GM19397 (cell line): ENCODE measurements around the gene SNX8.

Source experiments
- ATAC-seq: cut with Tn5 transposase; IDR thresholded peaks from one replicate; pipeline ENCODE4 v1.9.1; 2021; ENCODE audit warnings: mild to moderate bottlenecking, moderate library complexity; ENCODE audit not compliant: unreplicated experiment

Gene SNX8

DNA sequence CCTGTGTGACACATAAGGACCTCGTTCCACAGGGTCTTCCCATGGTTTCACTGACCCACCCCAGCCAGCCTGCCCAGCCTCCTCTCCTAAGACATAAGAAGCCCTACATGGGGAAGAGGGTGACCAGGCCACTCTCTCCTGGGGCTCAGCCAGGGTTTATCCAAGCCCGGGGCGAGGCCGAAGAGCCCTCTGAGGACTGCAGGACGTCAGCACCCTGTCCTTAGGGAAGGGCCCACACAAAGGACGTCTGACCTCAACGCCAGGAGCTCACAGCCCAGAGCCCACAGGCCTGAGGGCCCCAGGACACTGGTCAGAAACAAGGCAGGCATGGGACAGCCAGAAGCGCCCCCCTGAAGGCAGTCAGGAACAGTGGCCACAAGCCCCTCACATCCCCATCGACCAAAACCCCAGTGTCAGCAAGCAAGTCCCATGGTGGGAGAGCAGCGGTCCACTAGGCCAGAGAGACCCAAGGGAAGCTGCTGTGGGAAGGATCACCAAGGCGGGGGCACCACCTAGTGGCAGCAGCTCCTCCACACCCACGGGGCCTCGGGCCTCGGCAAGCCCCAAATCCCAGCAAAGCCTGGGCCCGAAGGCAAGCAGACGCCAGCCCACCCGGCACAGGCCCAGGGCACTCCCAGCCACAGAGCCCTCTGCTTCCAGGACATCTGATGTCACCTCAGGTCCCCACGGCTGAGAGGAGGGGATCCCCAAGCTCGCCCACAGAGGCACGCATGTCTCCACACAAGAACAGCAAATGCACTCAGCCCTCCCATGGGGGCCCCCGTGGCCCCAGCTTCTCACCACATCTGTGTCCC is 104.9 kb downstream of the SNX8 start:
- peak; percentile 58 for ATAC-seq

DNA sequence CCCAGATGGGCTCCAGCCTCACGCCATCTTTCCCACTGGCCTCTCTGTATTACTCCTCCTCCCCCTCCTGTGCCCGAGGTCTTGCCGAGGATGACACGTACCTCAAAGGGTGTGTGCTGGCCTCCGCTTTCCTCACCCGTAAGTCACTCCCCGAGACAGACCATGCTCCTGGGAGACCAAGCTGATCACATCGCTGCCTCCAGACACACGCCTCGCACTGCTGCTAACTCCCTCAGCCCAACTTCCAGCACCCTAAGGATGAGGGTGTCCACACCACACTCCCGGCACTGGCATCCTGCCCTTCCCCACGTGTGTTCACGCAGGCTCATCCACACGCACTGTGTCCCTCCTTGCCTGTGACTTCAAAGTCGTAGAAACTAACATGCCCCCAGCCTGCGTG is 105.5 kb downstream of the SNX8 start:
- no peak for ATAC-seq

DNA sequence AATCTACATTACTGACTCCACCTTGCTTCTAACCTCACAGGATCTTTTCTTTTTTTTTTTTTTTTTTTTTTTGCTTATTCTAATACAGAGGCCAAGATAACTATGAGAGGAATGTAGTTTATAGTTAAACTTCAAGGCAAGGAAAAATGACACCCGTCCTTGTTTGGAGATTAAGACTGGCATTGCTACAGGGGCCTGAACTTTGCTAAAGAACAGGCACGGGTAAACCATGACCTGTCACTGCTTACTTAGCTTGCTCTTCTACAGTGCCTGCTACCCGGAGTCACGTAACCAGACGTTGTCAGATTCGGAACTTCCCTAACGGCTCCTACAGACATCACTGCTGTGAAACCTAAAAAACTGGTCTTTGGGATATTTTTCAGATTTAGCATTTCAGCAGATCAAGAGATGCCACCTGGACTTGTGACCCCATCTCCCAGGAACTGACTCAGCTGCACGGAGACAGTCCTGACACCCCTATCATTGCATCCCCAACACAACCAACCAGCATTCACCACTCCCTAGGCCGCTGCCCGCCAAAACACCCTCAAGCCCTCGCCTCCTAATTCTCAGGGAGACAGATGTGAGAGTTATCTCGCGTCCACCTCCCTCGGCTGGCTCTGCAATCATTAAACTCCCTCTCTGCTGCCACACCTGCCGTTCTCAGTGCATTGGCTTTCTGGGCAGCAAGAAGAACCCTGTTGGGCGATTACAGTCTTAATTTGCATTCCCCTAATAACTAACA is 109.0 kb downstream of the SNX8 start:
- no peak for ATAC-seq

DNA sequence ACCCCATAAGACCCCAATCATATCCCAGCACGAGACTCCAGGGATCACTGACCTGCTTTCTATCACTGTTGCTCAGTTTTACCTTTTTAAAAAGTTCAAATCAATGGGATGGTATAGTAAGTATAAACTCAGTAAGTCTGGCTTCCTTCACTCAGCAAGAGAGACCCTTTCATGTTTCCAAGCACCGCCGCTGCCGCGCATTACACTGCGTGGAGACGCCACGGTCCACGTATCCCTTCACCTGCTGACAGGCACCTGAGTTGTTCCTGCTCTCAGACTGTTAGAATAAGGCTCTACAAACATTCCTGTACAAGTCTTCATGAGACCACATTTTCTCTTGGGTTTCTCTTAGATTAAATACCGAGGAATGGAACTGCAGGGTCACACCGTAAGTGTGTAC is 109.8 kb downstream of the SNX8 start:
- no peak for ATAC-seq

DNA sequence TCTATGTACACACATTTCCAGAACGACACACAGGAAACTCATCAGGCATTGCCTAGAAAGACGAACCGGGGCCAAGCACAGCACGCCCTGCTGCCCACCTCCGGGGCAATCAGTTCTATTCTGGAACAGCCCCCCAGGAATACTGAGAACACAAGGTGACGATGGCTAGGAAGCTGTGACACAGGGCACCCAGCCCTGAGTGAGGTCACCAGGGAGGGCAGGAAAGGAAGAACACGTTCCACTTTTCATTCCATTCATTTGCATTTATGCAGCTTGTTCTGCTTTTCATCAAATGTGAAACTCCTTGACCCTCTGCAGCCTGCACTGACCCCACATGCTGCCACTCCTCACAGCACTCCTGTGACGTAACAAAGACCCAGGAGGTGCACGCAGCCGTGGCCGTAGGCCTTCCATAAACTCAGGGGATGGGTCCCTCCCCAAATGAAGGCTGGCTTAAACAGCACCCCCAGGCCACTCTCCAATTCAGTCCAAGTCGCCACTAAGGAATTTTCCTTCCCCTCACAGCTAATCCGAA is 110.4 kb downstream of the SNX8 start:
- no peak for ATAC-seq

DNA sequence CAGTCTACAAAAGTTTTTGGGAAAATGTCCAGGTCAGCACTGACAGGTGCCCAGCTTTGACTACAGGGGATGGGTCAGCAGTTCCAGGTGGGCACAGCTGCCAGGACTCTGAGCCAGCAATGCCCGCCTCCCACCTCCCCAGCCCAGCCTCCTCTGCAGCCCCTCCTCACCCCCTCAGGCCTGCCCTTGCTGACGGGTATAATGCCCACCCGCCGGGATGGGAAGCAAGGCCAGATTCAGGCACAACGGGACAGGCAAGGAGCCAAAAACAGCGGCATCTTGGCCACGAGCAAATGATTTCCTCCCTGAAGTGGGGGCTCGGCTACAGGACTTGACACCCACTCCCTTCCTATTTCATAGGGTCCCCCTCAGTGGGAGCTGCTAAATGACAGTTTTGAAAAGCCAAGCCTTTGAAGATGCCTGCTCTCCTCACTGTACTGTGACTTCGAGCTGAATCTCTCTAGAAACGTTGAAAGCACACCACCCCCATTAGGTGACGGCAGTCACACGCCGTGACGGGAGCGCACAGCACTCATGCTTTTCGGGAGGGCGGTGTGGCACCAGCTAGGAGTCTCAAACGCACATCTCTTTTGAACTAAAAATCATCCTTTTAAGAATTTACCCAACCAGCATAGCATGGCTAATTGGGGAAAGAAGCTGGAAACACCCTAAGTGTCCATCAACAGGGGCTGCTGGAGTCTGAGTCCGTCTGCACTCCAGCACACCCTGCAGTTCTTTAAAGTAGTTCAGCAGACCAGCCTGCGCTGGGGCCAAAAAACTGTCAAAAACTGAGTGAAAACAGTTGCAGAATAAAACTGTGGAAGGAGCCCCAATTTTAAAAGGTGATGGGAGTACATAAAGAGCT is 111.1 kb downstream of the SNX8 start:
- no peak for ATAC-seq

DNA sequence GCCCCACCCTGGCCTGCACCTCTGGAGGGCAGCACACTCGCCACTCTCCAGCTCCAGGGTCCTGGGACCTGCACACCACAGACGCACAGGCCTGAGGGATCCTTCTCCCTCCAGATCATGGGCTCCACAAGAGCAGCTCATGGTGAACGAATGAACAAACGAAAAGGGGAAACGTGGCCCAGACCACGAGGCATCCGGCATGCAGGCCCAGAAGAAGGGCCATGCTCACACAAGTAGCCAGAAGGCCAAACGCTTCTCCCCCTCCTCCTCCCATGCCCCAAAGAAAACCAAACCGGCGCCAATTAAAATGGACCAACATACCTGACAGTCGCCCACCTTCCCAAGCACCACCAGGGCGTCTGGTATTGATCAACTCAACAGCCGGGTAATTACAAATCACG is 111.9 kb downstream of the SNX8 start:
- ATAC-seq = no peak
